Adipose tissue (tissue), 3 donors: ENCODE results near the gene SH3RF1. TPM values are rescaled to one million over a fixed set of nuclear protein-coding genes. Genes with fewer than 3 reads are reported as not detected.

Experiments
- H3K27ac ChIP-seq: one replicate; pipeline ENCODE4 v1.5.1; 2013; ENCODE audit warnings: low read depth, low read length
- WGBS, 3 donors: extraction: QIAGEN DNeasy Blood & Tissue Kit; methylation state at CpG; one replicate each; pipeline ENCODE4 v1.1.7; 2013; 5-methylcytosine and 5-hydroxymethylcytosine counted together
- polyA plus RNA-seq, 3 donors: library from polyadenylated mRNA; stranded (reverse); fragments of 200-250 nt; gene quantifications; one replicate each; pipeline ENCODE4 v1.2.3, GENCODE V29; 2013
- donor health status: healthy with polysubstance abuse.
- donor health status: Bipolar disorder and iron deficiency.
- donor health status: healthy.

Gene SH3RF1
- polyA plus RNA-seq, 3 donors = 3.7 to 8.1 (median 7.5) TPM

DNA sequence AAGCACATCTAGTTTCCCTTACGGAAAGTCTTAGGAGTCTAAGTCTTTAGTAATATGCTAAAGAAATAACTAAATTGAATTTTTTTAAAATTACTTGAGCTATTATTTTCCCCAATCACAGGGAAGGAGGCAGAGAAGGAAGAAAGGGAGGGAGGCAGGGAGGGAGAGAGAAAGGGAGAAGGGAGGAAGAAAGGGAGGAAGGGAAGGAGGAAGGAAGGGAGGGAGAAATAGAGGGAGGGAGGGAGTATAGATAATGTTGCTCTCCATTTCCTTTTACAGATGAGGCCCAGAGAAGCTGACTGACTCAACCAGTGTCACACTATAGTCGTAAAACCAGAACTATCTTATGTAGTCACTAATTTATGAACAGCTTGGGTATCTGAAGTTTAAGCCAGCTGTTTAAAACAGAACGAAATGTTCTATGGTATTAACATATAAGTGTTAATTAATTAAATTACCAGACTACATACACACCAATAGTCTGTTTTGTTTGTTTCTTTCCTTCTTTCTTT, 14.6 kb downstream of the SH3RF1 start:
- 74 to 89% (median 80%) methylated on average over 3 of the region's 3 CpGs for WGBS, 3 donors
- no peak overlapping the region for H3K27ac ChIP-seq

DNA sequence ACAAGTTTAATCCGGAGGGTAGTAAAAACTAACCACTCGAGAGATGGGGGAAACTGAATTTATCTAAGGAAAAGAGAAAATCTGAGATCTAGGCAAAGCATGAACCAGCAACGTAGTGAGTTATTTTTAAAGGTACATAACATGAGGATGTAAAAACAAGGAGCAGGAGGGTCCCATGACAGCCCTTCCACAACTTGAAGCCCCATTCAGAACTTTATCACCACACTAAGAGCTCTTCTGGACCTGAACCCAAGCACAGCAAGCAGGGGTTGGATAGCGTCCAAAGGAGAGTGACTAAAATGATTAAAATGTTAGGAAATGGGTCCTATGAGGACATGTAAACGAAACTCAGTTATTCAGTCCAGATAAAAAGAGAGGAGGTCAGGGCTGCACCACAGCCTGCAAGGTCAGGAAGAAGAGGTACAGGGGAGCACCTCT, 16.2 kb downstream of the SH3RF1 start:
- 22 to 31% (median 30%) methylated on average over 5 of the region's 5 CpGs for WGBS, 3 donors

DNA sequence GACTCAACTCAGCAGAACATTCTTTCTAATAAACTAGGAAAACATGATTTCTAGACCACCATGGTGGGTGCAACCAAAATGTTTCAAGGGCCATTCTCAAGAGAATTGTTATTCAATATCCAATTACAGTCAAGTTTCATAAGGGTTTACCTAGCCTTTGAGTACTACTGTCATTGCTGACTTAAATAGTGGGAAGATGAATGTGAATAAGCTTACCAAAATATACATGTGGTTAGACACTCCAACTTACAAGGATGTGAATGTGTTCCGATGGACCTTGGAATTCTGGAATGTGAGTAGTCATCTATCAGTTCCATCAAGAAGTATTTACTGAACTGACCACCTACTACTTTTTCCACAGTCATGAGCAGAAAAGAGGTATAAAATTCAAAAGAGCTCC, 16.9 kb downstream of the SH3RF1 start:
- no peak overlapping the region for H3K27ac ChIP-seq
- 0% methylated on average over 1 of the region's 1 CpG for WGBS, 3 donors

More for the DNA sequence above, 16.2 kb downstream of the SH3RF1 start:
- no peak overlapping the region for H3K27ac ChIP-seq

DNA sequence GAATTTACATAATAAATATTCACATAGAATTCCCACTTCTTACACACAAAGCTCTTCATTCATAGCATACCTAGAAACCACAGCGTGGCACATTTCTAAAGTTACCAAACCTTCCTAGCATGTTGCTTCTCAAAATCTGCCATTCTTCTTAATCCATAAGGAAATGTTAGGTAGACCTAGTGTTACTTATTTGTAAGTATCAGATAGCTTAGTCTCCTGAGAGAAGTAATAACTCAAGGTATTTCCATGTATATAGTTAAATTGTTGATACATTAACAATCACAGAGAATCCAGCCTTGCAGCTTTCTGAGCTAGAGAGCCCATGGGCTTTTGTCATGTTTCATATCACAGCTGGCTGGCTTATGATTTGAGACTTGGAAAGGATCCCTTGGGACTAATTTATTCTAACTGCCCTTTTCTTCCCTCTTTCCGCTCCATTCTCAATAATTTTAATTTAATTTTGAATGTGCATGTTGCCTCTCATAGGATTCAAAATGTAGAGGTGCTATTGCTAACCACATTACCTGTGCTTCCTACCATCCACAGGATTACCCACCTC, 17.6 kb downstream of the SH3RF1 start:
- WGBS, 3 donors = 42 to 86% (median 77%) methylated on average over 2 of the region's 2 CpGs
- no peak overlapping the region for H3K27ac ChIP-seq

DNA sequence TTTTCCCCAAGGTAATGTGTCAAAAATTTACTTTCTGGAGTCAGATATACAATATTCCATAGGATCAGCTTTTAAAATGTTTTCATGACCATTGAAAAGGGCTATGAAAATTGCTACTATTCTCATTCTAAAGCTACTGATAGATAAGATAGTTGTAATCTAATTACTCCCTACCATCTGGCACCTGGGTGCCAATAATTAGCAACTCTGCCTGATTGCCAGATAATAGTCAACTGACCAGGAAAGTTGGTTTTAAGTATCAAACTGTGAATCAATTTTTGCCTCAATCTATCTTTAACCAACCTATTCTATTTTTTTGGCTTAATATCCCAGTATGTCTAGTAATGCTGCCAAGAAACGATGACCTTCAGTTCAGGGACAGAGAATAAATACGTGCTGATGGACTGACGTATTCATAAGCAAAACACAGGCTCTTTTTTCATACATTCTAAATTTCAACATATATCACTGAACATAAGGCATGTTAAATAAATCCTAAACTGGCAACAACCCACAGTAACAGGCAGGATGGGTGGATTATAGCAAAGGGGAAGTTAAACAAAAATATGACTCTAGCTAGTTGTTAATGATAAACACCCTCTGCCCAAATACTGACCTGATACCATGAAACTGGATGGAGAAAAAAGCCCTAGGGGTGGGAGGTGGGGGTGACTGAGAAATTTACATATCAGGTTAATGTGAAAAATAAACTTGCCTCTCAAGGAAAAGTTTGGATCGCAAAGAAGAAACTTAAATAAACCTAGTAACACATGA, 18.2 kb downstream of the SH3RF1 start:
- no peak overlapping the region for H3K27ac ChIP-seq
- WGBS, 3 donors = 16 to 49% (median 39%) methylated on average over 4 of the region's 4 CpGs

DNA sequence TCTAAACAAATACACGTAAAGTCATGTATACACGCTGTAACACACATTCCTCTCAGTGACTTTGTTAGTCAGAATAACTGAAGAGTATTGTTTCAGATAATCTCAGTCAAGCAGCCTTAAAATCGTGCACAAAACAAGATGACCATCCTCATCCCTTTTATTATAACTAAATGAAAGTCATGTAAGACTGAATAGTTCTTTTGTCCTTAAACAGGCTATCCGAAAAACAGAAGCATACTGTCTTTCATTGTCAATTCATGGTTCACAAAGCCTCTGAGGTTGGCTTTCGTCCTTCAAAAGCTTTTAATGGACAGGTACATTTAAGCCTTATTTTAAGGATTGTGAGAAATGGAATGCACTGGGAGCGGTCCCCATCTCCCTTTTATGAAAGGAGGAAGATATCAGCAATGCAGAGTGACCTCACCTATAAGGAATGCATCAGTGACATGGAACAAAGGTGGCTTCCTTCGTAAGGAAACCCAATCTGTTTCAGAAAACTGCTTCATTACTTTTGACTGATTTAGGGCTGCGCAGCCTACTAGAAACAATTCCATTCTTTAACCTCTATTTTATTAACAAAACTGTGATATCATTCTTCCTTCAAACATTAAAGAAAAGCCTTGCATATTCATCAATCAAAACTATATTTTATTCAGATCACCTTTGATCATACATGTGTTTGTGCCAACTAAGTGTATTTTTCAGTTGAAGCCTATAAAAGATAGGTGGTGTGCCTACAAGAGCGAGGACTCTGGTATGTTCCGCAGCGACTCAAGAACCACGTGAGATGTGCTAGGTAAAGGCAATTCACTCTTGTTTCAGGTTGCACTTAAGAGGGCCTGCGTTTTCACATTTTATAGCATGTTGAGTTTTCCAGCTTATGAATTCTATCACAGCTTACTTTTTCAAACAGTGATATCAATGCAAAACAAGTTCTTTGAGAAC, 19.2 kb downstream of the SH3RF1 start:
- H3K27ac ChIP-seq = no peak overlapping the region
- 79 to 93% (median 85%) methylated on average over 13 of the region's 13 CpGs for WGBS, 3 donors

DNA sequence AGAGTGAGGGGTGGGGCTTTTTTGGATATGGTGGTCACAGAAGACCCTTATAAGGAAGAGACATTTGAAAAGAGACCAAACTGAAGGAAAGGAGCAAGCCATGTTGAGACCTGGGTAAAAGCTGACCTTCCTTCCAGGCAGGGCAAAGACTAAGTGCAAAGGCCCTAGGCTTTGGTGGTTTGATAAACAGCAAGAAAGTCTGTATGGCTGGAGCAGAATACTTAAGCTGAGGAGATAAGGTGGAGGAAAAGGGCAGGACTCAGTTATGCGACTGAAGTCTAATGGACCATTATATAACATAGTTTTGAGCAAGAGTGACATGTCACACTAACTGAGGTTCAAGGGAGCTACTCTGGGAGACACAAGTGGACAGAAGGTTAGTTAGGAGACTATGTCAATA, 20.0 kb downstream of the SH3RF1 start:
- H3K27ac ChIP-seq = no peak overlapping the region
- 50 to 91% (median 84%) methylated on average over 1 of the region's 1 CpG for WGBS, 3 donors

DNA sequence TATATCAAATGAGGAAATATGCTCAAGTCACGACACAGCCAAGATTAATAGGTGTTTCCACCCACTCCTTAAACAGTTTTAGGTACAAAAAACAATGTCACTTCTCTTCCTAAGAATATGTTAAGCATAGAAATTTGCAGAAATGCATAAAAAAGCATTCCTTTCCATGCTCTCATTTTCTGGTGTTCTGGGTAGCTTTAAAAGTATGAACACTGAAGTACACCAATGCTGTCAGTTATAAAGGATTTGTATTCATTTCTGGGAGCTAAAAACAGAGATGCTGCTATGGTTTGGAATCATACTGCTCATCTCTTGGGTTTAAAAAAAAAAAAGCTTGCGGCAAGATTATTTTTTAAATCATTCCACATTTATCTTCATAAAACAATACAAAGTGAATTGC, 20.8 kb downstream of the SH3RF1 start:
- H3K27ac ChIP-seq = no peak overlapping the region

DNA sequence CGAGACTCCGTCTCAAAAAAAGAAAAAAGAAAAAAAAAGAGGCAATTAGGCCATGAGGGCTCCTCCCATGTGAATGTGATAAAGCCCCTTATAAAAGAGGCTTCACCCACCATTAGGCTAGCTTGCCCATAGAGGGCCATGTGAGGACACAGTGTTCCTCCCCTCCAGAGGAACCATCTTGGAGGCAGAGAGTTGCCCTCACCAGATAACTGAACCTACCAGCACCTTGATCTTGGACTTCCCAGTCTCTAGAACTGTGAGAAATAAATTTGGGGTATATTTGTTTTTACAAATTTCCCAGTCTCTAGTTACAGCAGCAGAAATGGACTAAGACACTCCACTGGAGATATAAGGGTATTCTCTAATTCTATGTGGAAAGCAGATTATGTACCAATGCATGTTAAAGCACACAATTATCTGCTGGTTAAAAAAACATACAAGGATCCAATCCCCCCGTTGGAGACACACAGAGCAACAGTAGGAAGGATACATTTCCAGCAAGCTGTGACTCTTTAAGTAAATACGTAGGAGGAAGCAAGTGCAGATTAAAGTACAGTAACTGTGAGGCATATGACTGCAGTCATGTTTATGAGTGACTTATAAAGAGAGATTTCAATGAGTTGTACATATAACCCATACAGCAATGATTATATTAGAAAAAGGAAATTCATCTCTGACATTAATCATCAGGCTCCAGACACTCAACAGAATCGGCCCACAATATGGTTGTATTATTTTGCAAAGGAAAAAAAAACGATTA, 21.4 kb downstream of the SH3RF1 start:
- H3K27ac ChIP-seq = no peak overlapping the region
- 40 to 59% (median 55%) methylated on average over 6 of the region's 6 CpGs for WGBS, 3 donors

More for the DNA sequence above, 20.8 kb downstream of the SH3RF1 start:
- 43 to 65% (median 60%) methylated on average over 2 of the region's 2 CpGs for WGBS, 3 donors

DNA sequence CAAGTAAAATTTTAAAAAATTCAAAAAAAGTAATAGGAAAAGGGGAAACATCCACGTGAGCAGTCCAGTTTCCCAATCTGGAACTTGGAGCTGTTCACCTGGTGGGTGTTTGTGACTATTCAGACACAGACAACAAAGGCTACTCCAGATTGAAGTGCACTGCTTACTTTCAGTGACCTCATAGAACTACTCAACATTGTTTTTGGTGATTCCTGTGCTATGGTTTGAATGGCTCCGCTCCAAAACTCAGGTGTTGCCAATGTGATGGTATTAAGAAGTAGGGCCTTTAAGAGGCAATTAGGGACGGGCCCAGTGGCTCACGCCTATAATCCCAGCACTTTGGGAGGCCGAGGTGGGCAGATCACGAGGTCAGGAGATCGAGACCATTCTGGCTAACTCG, 22.1 kb downstream of the SH3RF1 start:
- H3K27ac ChIP-seq = no peak overlapping the region
- WGBS, 3 donors = 96 to 97% (median 97%) methylated on average over 8 of the region's 8 CpGs

DNA sequence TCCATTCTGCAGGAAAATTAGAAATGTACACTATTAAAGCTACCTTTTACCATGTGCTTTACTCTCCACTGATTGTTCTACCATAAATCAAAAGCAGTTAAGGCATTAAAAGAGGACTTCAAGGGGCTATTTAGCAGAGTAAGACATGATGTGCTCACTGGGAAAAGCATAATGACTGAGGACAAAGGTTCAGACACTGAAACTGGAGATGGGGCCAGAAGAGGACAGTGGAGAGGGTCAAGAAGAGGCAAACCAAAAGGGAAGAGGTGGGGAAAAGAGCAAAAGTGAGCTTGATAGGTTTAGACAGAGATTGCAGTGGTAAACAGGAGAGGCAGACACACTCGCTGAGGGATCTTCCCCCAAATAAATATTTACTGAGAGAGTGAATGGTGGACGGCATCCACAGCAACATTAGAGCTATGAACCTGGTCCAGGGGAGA, 23.8 kb downstream of the SH3RF1 start:
- no peak overlapping the region for H3K27ac ChIP-seq
- whole genome bisulfite sequencing, 3 donors = 67 to 94% (median 82%) methylated on average over 2 of the region's 2 CpGs

DNA sequence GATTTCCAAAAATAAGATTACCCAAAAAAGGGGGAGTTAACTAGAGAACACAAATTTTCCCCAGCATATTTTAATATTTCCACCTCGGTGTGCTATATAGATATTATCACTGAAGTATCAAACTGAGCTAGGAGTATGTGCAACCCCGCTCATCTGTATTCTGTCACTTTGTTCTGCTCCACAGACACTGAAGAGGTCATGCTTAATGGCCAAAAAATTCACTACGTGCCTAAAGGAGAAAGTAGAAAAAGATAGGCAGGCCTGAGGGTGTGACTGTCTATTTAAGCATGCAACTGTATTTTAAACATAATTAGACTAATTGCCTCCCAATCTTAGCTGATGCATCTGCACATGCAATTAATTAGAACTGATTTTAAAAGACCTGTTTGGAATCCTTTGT, 24.5 kb downstream of the SH3RF1 start:
- 78 to 81% (median 79%) methylated on average over 3 of the region's 3 CpGs for WGBS, 3 donors
- no peak overlapping the region for H3K27ac ChIP-seq

DNA sequence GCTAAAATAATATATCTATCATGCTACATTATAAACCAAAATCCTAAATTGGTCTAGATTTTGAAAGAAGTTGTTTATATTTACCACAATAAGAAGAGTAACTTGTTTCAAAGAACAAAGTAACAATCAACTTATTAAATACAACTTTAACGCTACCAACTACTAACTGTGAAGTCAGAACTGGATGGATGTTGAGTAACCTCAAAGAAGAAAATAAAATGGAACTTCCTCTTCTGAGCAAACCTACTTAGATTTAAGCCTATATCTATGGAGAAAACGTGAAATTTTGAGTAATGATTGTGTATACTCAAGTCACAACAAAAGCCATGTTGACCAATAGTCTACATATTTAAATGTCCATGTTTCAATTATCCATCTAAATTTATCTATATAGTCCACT, 25.7 kb downstream of the SH3RF1 start:
- H3K27ac ChIP-seq = no peak overlapping the region
- WGBS, 3 donors = 54 to 94% (median 65%) methylated on average over 2 of the region's 2 CpGs

DNA sequence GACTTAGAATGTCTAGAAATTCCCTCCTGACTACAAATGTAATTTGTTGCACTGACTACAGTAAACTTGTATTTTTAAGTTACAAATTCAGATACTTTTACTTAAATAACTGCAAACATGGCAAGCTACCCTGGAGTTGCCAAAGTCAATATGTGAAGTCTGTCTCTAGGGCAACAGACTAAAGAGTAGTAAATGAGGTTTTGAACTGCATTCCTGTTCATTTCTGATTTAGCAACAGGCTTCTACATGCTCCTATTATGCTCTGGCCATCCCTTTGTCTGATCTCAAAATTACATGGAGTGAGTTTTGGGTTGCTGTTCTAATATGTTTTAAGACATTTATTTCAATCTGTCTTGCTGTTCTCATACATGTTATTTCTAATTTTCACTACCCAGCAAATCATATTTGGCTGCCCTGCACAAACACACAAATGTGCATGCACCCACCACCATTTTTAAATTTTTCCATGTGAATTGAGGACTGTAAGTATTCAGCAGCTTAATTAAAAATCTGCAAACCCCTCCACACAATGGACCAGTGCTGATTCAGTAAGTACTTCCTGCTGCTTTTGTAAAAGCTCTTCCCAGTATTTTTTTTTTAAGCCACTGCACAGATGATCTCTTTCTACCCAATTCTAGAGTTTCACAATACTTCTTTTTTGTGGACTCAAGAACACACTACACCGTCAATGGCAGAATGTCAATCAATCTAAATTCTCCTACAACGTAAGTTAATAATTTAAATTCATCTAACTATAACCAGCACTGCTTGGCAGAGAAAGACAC, 26.7 kb downstream of the SH3RF1 start:
- no peak overlapping the region for H3K27ac ChIP-seq
- 33 to 44% (median 35%) methylated on average over 2 of the region's 2 CpGs for WGBS, 3 donors

DNA sequence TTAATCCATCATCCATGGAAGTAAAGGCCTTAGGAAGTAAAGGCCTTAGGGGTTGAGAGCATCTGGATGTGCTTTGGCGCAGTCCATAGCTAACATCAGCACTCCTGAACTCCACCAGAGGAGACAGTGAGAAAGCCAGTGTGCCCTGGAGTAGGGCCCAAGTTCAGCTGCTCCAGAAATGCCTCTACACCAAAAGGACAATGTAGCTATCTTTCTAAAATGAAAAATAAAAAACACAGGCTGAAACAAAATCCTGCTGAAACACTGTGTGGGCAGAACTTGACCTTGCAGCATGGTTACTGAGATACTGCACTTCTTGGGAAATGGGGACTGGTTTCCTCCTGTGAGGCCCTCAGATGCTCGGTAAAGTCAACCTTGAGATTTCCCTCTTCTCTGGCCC, 29.3 kb downstream of the SH3RF1 start:
- no peak overlapping the region for H3K27ac ChIP-seq
- 55 to 74% (median 63%) methylated on average over 2 of the region's 2 CpGs for WGBS, 3 donors

DNA sequence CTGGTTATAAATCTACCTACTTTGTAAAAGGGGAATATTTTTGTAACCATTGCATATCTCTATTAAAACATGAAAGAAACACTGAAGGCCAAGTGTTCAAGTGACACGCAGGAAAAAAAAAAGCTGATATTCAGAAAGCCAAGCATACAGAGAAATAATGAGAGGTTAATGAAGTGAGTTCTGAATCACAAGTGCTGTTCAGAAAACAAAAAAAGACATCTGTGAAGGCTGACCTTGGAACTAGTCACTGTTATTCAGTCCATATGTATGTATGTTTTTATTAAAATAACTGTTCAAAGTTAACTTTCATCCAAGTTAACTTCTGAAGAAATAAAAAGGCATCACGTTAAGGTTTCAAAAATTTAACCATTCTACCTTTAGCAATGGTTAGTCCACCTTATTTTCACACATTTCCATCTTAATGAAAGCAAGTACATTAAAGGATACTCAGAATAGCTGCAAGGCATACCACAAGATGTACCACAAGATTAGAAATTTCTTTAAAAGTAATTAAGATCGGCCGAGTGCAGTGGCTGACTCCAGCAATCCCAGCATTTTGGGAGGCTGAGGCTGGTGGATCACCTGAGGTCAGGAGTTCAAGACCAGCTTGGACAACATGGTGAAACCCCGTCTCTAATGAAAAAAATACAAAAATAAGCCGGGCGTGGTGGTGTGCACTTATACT, 31.4 kb downstream of the SH3RF1 start:
- WGBS, 3 donors = 77 to 82% (median 81%) methylated on average over 7 of the region's 7 CpGs
- H3K27ac ChIP-seq = no peak overlapping the region

DNA sequence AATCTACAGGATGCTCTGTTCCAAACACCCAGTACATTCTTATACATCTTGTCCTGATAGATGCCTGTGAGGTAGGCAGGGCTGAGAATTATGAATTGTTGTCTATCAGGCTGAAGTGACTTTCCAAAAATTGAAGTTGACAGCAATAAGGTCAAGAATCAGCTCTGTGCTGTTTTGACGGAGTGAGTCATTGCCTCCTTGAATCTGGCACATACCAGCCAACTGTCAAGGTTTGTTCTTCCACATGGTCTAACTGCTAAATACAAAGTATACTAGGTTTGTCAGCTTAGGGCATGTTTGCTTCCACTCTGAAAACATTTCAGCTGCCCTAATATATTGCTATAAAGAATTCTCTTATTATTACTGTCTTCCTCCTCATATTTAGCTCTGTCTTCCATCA, 32.3 kb downstream of the SH3RF1 start:
- no peak overlapping the region for H3K27ac ChIP-seq
- WGBS, 3 donors = 33 to 89% (median 75%) methylated on average over 1 of the region's 1 CpG
